SJCRH30 (cell line): ENCODE data around the gene SCD5. TPM values are rescaled to one million over a fixed set of nuclear protein-coding genes. Genes with fewer than 3 reads are reported as not detected.

Experiments
- DNase-seq, 2 experiments: peaks; one replicate each; pipeline ENCODE4 v3.0.0-alpha.2; 2015 to 2020
- H3K27ac ChIP-seq: fragments of 250-450 bp; sonication (Bioruptor Pico); 2 replicates; pipeline ENCODE4 v1.5.1; 2020; ENCODE audit warnings: mild to moderate bottlenecking, moderate library complexity
- H3K27me3 ChIP-seq: fragments of 250-450 bp; sonication (Bioruptor Pico); 2 replicates; pipeline ENCODE4 v1.5.1; 2020; ENCODE audit warnings: mild to moderate bottlenecking, moderate library complexity
- H3K36me3 ChIP-seq: fragments of 250-450 bp; sonication (Bioruptor Pico); 2 replicates; pipeline ENCODE4 v1.5.1; 2020; ENCODE audit warnings: mild to moderate bottlenecking, moderate library complexity
- H3K4me1 ChIP-seq: fragments of 250-450 bp; sonication (Bioruptor Pico); 2 replicates; pipeline ENCODE4 v1.5.1; 2020; ENCODE audit warnings: mild to moderate bottlenecking, moderate library complexity
- H3K4me3 ChIP-seq: fragments of 250-450 bp; sonication (Bioruptor Pico); 2 replicates; pipeline ENCODE4 v1.5.1; 2020; ENCODE audit warnings: mild to moderate bottlenecking, moderate library complexity
- H3K9me3 ChIP-seq: fragments of 250-450 bp; sonication (Bioruptor Pico); replicated peaks from 2 replicates; pipeline ENCODE4 v1.5.1; 2020; ENCODE audit warnings: mild to moderate bottlenecking, moderate library complexity
- total RNA-seq: library from RNA; depleted of rRNA; stranded (reverse); fragments of >200 nt; shearing (Covaris generic); gene quantifications from 2 replicates; pipeline ENCODE4 v1.2.3, GENCODE V29; 2014

Gene SCD5
- total RNA-seq, 1 experiment from 2014 or later, result 86.0 TPM

DNA sequence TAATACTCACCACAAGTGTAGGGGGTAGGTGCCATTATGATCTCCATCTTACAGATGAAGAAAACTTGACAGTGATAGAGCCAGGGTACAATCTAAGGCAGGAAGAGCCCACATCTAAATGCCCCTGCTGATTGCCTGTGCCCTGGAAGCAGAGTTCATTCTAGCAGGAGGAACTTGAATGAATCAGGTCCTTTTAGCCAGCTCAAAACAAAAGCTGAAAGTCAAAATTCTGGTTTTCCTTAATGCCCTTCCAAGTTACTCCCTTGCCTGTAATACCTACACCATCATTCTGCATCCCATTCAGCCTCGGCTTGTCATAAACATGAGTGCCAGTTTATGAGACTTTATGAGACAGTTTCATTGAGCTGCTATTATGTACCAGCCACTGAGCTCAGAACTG lies 89.6 kb downstream of the SCD5 start:
- no peak for DNase-seq
- Histone ChIP-seq H3K27me3 (no peaks in the 10 kb centered on the region), H3K4me1 (no peaks in the 10 kb centered on the region), H3K27ac (no peak overlapping the region), H3K4me3 (no peak overlapping the region), H3K9me3 (no peaks in the 10 kb centered on the region), H3K36me3 (no peaks in the 10 kb centered on the region; the same call in 1 of the 2 replicates)

DNA sequence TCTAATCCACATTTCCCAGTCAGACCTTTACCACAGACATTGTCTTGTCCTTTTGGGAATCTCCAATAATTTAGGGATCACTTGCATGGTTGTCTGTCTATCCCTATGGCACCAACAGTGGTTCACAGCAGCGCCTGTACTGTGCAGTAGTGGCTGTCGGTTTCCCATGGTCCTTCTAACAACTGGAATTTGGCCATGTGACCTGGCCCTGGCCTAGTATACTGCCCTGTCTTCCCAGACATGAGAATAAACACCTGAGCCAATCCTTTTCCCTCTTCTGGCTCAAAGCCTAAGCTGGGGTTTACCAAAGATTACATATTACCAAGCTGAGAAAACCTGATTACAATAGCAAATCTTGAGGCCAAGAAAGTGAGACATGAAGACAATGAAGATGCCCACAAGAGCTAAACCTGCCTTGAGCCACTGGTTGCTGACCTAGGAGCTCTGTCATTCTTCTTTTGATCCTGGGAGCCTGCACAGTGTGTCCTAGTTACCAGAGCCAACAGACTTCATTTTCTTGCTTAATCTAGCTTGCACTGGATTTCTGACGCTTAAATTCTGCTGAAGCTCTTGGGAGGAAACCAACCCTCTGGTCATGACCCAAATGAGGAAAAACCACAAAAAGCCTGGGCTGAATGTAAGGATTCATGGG lies 92.1 kb downstream of the SCD5 start:
- Histone ChIP-seq H3K9me3 (no peaks in the 10 kb centered on the region), H3K4me1 (no peaks in the 10 kb centered on the region), H3K27me3 (no peaks in the 10 kb centered on the region), H3K36me3 (peaks cover 6% of the 10 kb centered on the region; the same call in 1 of the 2 replicates), H3K4me3 (no peak overlapping the region), H3K27ac (no peak overlapping the region)
- DNase-seq, result no peak

DNA sequence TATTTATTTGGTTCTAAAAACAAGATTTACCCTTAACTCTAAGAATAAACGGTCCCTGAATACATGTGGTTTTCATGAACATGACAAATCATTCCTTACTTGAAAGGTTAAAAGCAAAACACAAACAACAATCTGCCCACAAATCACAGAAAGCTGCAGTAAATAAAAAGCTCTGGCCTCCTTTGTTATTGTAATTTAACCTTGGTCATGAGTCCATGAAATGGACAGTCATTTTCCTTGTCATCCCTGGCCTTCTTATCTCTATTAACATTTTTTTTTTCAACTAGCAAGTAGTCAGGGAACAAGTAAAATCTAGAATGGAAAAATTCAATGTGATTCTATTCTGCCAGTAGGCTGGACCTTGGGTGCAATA lies 92.7 kb downstream of the SCD5 start:
- Histone ChIP-seq H3K27me3 (no peaks in the 10 kb centered on the region), H3K4me1 (no peaks in the 10 kb centered on the region), H3K36me3 (peaks cover 9% of the 10 kb centered on the region), H3K9me3 (no peaks in the 10 kb centered on the region), H3K4me3 (no peak overlapping the region), H3K27ac (no peak overlapping the region)
- DNase-seq, result no peak

DNA sequence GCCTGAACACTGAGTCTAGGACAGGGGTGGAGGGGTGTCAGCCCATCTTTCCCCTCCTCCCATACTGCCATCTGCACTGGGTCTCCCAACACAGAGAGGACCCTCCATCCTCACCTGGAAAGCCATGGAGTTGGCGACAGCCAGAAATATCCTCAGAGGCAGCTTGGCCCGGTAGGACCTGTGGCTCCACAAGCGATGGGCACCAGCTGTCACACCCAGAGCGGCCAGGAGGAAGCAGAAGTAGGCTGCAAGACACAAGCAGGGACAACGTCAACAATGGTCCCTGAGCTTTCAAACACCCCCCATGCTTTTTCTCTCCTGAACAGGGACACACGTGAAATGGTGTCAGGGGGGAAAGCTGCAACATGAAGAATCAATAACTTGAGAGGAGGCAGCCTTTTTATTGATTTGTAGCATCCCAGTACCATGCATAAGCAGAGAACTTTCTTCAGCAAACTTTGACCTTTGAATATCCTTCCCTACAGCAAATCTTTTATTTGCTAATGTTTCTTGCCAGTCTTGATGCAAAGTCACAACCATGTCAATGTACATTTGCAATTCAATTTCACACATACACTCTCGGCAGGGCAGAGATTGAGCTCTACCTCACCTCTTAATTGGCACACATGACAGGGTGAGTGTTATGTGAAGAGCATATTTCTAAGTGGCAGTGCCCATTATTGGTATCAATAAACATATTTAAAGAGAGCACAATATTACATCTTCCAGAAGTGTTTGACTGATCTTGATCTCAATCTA lies 93.2 kb downstream of the SCD5 start:
- H3K9me3 ChIP-seq, result no peaks in the 10 kb centered on the region
- H3K27ac ChIP-seq, result no peak overlapping the region
- no peaks in the 10 kb centered on the region for H3K27me3 ChIP-seq
- H3K4me1 ChIP-seq, result no peaks in the 10 kb centered on the region
- no peak for DNase-seq
- no peak overlapping the region for H3K4me3 ChIP-seq
- peaks cover 11% of the 10 kb centered on the region for H3K36me3 ChIP-seq

DNA sequence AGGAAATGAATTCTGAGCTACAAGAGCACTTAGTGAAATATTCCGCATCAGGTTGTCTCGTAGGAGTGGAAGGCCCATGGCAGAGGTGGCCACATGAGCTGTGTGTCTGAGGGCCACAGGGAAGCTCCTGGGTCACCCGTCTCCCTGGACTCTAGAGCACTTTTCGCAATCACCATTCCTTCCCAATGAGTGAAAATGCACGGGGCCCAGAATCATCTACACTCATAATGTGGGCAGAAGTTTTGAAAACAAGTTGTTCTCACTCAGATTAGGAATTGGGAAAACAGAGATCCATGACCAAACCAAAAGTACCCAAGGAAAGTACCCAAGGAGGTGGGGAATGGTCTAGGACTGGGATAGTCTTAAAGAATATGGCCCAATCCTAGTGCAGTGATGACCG lies 94.4 kb downstream of the SCD5 start:
- Histone ChIP-seq H3K4me3 (no peak overlapping the region), H3K27me3 (no peaks in the 10 kb centered on the region), H3K27ac (no peak overlapping the region), H3K9me3 (no peaks in the 10 kb centered on the region), H3K4me1 (no peaks in the 10 kb centered on the region), H3K36me3 (peaks cover 13% of the 10 kb centered on the region)
- no peak for DNase-seq

DNA sequence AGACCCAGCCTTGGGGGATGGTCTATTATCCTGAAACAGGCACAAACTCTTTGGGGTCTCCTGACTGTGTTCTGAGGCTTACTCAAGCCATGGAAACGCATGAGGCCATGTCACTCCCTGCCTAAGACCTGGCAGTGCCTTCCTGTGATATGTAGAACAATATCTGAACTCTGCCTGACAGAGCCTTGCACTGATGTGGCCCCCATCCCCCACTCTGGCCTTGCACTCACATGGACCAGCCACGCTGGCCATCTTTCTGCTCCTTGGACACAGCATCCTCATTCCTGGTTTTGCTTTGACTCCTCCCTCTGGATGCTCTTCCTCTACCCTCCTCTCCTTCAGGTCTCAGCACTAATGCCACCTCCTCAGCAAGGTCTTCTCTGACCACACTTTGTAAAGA lies 100.2 kb downstream of the SCD5 start:
- Histone ChIP-seq H3K27ac (no peak overlapping the region), H3K9me3 (no peaks in the 10 kb centered on the region), H3K4me3 (no peak overlapping the region), H3K4me1 (peaks cover 11% of the 10 kb centered on the region; the same call in 1 of the 2 replicates), H3K27me3 (no peaks in the 10 kb centered on the region), H3K36me3 (peaks cover 15% of the 10 kb centered on the region)
- no peak for DNase-seq

DNA sequence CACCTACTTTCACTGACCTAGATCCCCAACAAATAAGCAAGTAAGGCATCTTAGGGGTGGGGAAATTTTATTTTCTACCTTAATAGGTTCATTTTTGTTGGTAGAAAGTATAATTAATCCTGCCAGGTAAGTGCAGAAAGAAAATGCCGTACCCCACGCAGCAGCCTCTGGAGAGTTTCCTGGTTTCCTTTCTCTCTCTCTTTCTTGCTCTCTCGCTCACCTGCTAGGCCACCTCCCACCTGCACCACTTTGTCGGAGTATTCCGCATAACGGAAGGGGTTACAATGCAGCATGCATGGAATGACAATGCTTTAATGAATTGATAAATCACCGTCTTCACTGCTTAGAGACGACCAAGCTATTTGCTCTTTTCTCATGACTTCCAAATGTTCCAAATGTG lies 101.0 kb downstream of the SCD5 start:
- no peak overlapping the region for H3K4me3 ChIP-seq
- no peak for DNase-seq
- H3K27me3 ChIP-seq, result no peaks in the 10 kb centered on the region
- no peak overlapping the region for H3K27ac ChIP-seq
- peaks cover 14% of the 10 kb centered on the region for H3K36me3 ChIP-seq
- no peaks in the 10 kb centered on the region for H3K9me3 ChIP-seq
- peaks cover 11% of the 10 kb centered on the region; the same call in 1 of the 2 replicates for H3K4me1 ChIP-seq

DNA sequence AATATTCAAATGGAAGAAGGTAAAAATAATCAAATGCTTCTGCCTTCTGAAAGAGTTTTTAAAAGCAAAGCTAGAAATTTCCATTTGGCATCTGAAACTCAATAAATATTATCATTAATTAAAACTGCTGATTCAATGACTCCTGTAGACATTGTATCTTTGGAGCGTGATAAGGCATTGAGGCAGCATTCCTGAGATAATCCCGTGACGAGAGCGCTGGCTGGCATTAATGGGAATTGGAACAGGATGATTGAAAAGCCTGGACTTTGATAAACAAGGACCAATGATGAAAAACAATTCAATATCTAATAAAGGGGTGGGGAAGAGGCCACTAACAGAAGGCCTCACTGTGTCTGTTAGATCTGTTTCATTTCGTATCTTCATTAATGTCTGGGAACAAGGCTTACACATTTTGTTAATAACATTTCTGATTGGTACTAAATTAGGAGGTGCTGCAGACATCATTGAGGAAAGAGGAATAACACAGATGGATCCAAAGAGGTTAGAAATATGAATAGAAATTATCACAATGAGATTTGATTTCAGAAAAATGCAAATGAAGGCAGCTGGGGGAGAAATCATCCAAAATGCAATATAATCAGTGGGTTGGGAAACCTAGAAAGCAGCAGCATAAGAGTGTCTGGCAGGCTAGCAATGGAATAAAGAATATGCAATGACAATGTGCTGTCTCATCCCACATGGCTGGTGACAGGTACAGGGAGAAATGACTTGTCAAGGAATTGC lies 102.3 kb downstream of the SCD5 start:
- no peak overlapping the region for H3K4me3 ChIP-seq
- no peak for DNase-seq
- no peaks in the 10 kb centered on the region for H3K9me3 ChIP-seq

DNA sequence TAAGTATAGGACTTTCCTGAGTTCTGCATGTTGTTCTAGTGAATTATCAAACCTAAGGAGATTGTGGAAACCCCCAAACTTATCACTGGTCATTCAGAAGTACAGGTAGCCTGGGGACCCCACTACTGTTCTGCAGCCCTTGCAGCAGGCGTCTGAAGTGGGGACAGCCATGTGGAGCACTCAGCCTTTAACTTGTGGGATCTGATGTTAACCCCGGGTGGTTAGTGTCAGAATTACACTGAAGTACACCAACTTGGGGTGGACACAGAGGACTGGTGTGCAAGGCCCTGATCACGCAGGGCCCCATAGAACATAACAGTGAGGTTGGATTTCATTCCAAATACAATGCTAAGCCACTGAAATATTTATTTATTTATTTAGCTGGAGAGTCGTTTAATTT lies 103.7 kb downstream of the SCD5 start:
- no peak for DNase-seq
- no peaks in the 10 kb centered on the region for H3K27me3 ChIP-seq
- H3K36me3 ChIP-seq, result 0 out of 2 replicates have a peak, but pooled peaks cover 3% of the 10 kb centered on the region
- H3K4me3 ChIP-seq, result no peak overlapping the region
- no peaks in the 10 kb centered on the region; the same call in 1 of the 2 replicates for H3K9me3 ChIP-seq
- peaks cover 11% of the 10 kb centered on the region; the same call in 1 of the 2 replicates for H3K4me1 ChIP-seq
- no peak overlapping the region for H3K27ac ChIP-seq

More for the DNA sequence above, 102.3 kb downstream of the SCD5 start:
- H3K4me1 ChIP-seq, result peaks cover 11% of the 10 kb centered on the region; the same call in 1 of the 2 replicates
- H3K36me3 ChIP-seq, result peaks cover 11% of the 10 kb centered on the region; the same call in 1 of the 2 replicates
- no peak overlapping the region for H3K27ac ChIP-seq
- H3K27me3 ChIP-seq, result no peaks in the 10 kb centered on the region

DNA sequence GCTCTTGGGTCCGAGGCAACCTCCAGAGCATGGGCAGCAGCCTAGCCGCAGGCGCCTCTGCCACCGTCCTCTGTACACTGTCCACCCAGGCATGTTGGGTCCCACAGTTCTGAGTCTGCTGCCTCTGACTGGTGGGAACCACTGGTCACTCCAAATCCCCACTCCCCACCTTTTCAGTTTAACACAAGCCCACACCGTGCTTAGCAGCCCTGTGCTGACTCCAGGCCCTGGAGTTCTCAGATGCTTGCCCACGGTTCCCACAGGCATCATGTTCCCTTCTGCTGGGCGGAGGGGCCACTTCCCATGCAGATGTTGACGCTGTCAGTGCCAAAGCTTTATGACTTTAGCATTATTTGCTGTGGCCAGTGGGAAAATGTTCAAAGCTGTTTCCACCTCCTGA lies 104.5 kb downstream of the SCD5 start:
- H3K27ac ChIP-seq, result no peak overlapping the region

DNA sequence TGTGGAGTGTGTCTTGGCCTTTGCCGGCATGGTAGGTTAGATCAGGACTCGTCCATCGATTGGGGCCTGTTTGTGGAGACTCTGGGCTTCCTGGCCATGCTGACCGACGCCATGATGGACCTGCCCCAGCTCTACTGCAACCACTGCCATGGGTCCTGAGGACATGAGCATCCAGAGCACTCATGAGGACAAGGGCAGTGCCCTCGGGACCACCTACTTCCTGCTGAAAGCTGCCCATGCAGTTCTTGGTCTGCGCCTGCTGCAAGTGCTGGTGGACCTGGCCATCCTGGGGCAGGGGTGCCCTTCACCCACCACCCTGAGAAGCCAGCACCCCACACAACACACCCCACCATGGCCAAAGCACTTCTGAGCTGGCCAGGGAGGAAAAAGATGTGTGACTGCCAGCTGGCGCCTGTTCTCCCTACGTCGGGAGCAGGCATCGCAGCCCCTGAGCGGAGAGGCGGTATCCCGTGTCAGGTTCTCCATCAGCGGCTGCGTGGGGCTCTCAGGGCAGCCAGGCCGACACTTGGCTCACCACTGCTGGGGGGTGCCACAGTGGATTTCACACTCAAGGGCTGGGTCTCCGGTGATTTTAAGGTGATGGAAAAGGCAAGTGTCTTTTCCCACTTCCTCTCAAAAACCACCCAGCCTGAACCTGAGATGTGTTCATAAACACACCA lies 106.4 kb downstream of the SCD5 start:
- Histone ChIP-seq H3K4me3 (no peak overlapping the region), H3K27ac (no peak overlapping the region), H3K4me1 (peaks cover 22% of the 10 kb centered on the region), H3K36me3 (0 out of 2 replicates have a peak, but pooled peaks cover 3% of the 10 kb centered on the region), H3K27me3 (no peaks in the 10 kb centered on the region), H3K9me3 (no peaks in the 10 kb centered on the region; the same call in 1 of the 2 replicates)
- DNase-seq, result no peak

More for the DNA sequence above, 104.5 kb downstream of the SCD5 start:
- DNase-seq, result no peak
- Histone ChIP-seq H3K27me3 (no peaks in the 10 kb centered on the region), H3K36me3 (0 out of 2 replicates have a peak, but pooled peaks cover 3% of the 10 kb centered on the region), H3K9me3 (no peaks in the 10 kb centered on the region; the same call in 1 of the 2 replicates), H3K4me1 (peaks cover 11% of the 10 kb centered on the region; the same call in 1 of the 2 replicates), H3K4me3 (no peak overlapping the region)

DNA sequence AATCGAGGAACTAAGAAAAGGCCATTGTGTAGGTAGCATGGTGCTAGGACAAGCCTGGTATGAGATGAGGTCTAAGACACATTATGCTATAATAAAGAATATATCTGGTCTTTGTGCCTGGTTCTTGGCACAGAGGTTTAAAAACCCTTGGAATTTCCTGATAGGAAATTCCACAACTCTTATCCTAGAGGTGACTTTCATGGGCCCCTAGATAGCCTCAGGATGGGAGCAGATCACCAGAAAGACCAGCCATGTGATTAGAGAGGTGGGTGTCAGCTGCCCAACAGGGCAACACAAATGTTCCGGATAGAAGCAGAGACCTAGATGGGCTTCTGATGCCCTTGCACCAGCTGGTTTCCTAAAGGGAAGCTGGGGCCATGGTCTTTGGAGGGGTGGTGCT lies 107.2 kb downstream of the SCD5 start:
- 0 out of 2 replicates have a peak, but pooled peaks cover 3% of the 10 kb centered on the region for H3K36me3 ChIP-seq
- H3K27me3 ChIP-seq, result no peaks in the 10 kb centered on the region
- H3K4me1 ChIP-seq, result peaks cover 15% of the 10 kb centered on the region
- H3K27ac ChIP-seq, result no peak overlapping the region
- H3K9me3 ChIP-seq, result no peaks in the 10 kb centered on the region; the same call in 1 of the 2 replicates
- no peak overlapping the region for H3K4me3 ChIP-seq
- DNase-seq, result no peak

DNA sequence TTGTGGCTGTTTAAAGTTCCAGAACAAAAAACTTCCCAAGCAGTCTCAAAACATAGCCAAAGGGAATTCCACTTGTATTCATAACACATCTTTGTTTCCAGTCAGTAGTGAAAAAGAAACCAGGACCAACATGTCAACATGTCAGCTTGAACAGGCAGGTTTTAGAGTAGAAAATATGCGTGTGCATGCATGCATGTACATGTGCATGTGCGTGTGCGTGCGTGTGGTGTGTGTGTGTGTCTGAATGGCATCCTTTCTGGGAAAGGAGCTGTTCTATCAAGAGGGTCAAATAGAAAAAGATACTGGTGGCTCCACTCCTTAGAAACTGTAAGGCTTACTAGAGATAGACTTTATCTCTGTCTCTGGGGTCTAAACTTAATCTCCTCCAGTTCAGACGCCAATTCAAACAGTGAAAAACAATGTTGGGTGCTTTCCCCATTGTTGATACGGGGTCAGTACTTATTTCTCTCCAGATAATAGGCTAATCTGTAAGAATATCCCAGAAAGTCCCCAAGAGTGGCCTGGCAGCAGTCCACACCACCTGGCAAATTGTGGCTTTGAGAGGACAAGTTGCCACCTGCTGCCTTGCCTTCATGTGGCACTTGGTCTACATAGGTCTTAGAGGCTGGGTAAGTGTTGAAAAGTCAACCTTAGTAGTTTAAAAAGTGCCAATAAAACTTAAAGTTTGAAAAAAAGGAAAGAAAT lies 110.4 kb downstream of the SCD5 start:
- Histone ChIP-seq H3K9me3 (no peaks in the 10 kb centered on the region; the same call in 1 of the 2 replicates), H3K36me3 (no peaks in the 10 kb centered on the region), H3K4me3 (no peak overlapping the region), H3K27me3 (no peaks in the 10 kb centered on the region), H3K27ac (no peak overlapping the region), H3K4me1 (peaks cover 12% of the 10 kb centered on the region)
- DNase-seq, result peak; percentile 62 to 80

DNA sequence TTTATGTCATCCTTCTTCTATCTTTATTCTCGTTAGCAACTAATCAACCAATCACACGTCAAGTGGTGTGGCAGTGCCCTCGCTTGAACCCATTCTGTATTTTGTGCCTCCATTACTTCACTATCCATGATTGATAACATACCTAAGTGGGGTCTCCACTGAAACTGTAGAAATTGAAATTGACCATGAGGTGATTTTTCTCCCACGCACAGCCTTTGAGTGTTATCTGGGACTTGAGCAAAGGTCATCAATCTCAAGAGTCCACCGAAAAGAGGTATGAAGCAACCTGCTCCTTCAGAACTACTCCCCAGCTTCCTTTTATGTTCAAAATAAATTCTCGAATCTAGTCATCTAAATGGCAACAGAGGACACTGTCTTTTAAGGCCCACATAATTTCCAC lies 111.1 kb downstream of the SCD5 start:
- Histone ChIP-seq H3K36me3 (no peaks in the 10 kb centered on the region), H3K27me3 (no peaks in the 10 kb centered on the region), H3K9me3 (no peaks in the 10 kb centered on the region; the same call in 1 of the 2 replicates), H3K27ac (no peak overlapping the region), H3K4me3 (no peak overlapping the region), H3K4me1 (peaks cover 12% of the 10 kb centered on the region)
- DNase-seq, result no peak
